ENCODE data around the gene HNRNPC.

- TF ChIP-seq CTCF (IDR thresholded peaks at IDR 0.05; ENCODE audit: insufficient read depth, low read length, poor library complexity, severe bottlenecking) (no peak), EZH2phosphoT487 (conservative IDR thresholded peaks at IDR 0.05; ENCODE audit: low read length) (no peak)
Measured at GRCh38 chr14:21264025-21264801, 5.0 kb downstream of the HNRNPC start.

Data from SU-DHL-6 (cell line).